CD4-positive, alpha-beta T cell (primary cell): Measurements from ENCODE around the gene IFI27L1. TPM values are rescaled to one million over a fixed set of nuclear protein-coding genes. Genes with fewer than 3 reads are reported as not detected.

Source experiments
- ATAC-seq: fragments of 200-7000 bp; cut with Tn5 transposase; one replicate; pipeline ENCODE4 v1.10.0; 2022; ENCODE audit warnings: mild to moderate bottlenecking; ENCODE audit not compliant: poor library complexity
- CTCF ChIA-PET: fragments of 350-600 bp; sonication (Branson Sonifier 250); formaldehyde crosslinking; loops from one replicate; lab custom pipeline; 2021; ENCODE audit warnings: antibody characterized with exemption, inconsistent platforms; lab: Charles Lee
- POLR2A ChIA-PET: fragments of 350-600 bp; sonication (Branson Sonifier 250); formaldehyde crosslinking; loops from one replicate; lab custom pipeline; 2021; ENCODE audit warnings: antibody characterized with exemption, inconsistent platforms; lab: Charles Lee
- DNase-seq, 14 experiments: peaks; one replicate each; pipeline ENCODE4 v3.0.0-alpha.2; 2013 to 2020; ENCODE audit warnings: mixed read lengths in 2 of 14
- H3K27ac ChIP-seq, 2 donors: one replicate each; pipeline versions ENCODE4 v1.5.1 to v1.7.0; 2013; ENCODE audit warnings: low read length in 2 of 2, low read depth in 1 of 2, mild to moderate bottlenecking in 1 of 2
- H3K27me3 ChIP-seq, 2 experiments: 1 replicate in 1 of 2; 2 replicates in 1 of 2; pipeline versions ENCODE4 v1.6.1 to v1.7.0; 2013; ENCODE audit warnings: low read length in 2 of 2, control low read depth in 1 of 2, mild to moderate bottlenecking in 1 of 2, moderate library complexity in 1 of 2; ENCODE audit not compliant: insufficient read depth in 2 of 2, control insufficient read depth in 1 of 2
- H3K36me3 ChIP-seq: one replicate; pipeline ENCODE4 v1.6.1; 2013; ENCODE audit warnings: low read length, control low read depth; ENCODE audit not compliant: insufficient read depth
- H3K4me1 ChIP-seq: one replicate; pipeline ENCODE4 v1.6.1; 2013; ENCODE audit warnings: low read length, control low read depth; ENCODE audit not compliant: insufficient read depth
- H3K4me3 ChIP-seq: one replicate; pipeline ENCODE4 v1.5.1; 2013; ENCODE audit warnings: mild to moderate bottlenecking, low read length, moderate library complexity
- H3K9me3 ChIP-seq, 2 experiments: 1 replicate in 1 of 2; 2 replicates in 1 of 2; pipeline versions ENCODE4 v1.6.1 to v1.7.0; 2013; ENCODE audit warnings: low read length in 2 of 2, mild to moderate bottlenecking in 2 of 2, control low read depth in 1 of 2, moderate library complexity in 1 of 2; ENCODE audit not compliant: control insufficient read depth in 1 of 2, insufficient read depth in 1 of 2
- H3K27ac Mint-ChIP-seq: one replicate; pipeline ENCODE4 v1.8.0; 2020; ENCODE audit warnings: mixed read lengths
- H3K27me3 Mint-ChIP-seq: one replicate; pipeline ENCODE4 v1.8.0; 2021; ENCODE audit warnings: mixed read lengths
- H3K36me3 Mint-ChIP-seq: one replicate; pipeline ENCODE4 v1.8.0; 2021; ENCODE audit warnings: low read depth, mixed read lengths
- H3K4me1 Mint-ChIP-seq: one replicate; pipeline ENCODE4 v1.8.0; 2021; ENCODE audit warnings: low read depth, mixed read lengths
- H3K4me3 Mint-ChIP-seq: one replicate; pipeline ENCODE4 v1.8.0; 2020; ENCODE audit warnings: mild to moderate bottlenecking, mixed read lengths
- H3K9me3 Mint-ChIP-seq: one replicate; pipeline ENCODE4 v1.8.0; 2020; ENCODE audit warnings: mixed read lengths
- CTCF ChIP-seq: fragments of 200-600 bp; IDR thresholded peaks from one replicate; pipeline ENCODE4 v1.8.0; 2022; ENCODE audit warnings: antibody characterized with exemption, mild to moderate bottlenecking
- intact Hi-C, 2 experiments: fragments of 100-400 bp; cut with DNase I in 1 of 2; cut with micrococcal nuclease in 1 of 2; formaldehyde crosslinking; loops; one replicate each; pipeline versions ENCODE4 v1.15.1 to v1.9.0; 2023 to 2025; cut with DNase I, micrococcal nuclease
- total RNA-seq, 174 experiments: library from RNA in 2 of 174; stranded (reverse) in 2 of 174; gene quantifications; one replicate each; pipeline ENCODE4 v1.2.3 and lab custom pipeline; 2021 to 2026

The IFI27L1 gene
- total RNA-seq, 2 experiments from 2014 or later: 14.1 to 14.3 TPM

DNA sequence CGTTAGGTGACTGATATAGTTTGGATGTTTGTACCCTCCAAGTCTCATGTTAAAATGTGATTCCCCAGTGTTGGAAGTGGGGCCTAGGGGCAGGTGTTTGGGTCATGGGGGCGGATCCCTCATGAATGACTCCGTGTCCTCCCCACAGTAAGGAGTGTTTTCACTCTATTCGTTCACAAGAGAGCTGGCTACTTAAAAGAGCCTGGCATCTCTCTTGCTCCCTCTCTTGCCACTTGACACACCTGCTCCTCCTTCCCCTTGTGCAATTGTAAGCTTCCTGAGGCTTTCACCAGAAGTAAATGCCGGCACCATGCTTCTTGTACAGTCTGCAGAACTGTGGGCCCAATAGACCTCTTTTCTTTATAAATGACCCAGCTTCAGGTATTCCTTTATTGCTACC, 45.7 kb downstream of the IFI27L1 start:
- ChIA-PET CTCF (no interaction called here), POLR2A (no interaction called here)
- intact Hi-C loops: no loop called here
- peaks cover 4% of the 10 kb centered on the region for H3K36me3 Mint-ChIP-seq
- DNase-seq (no peak), ATAC-seq (no peak)
- TF ChIP-seq CTCF: no peak
- H3K9me3 Mint-ChIP-seq: no peaks in the 10 kb centered on the region
- Histone ChIP-seq H3K36me3 (no peaks in the 10 kb centered on the region), H3K4me1 (peaks cover 18% of the 10 kb centered on the region), H3K27ac (no peak overlapping the region), H3K4me3 (no peak overlapping the region), H3K27me3 (no peaks in the 10 kb centered on the region), H3K9me3 (peaks cover 0 to 5% of the 10 kb centered on the region in 2 experiments)
- H3K4me3 Mint-ChIP-seq: no peak overlapping the region
- no peaks in the 10 kb centered on the region for H3K27me3 Mint-ChIP-seq
- H3K4me1 Mint-ChIP-seq: peaks cover 20% of the 10 kb centered on the region
- H3K27ac Mint-ChIP-seq: no peak overlapping the region

- Histone ChIP-seq H3K27ac (no peak overlapping the region), H3K4me1 (peaks cover 18% of the 10 kb centered on the region), H3K36me3 (no peaks in the 10 kb centered on the region), H3K4me3 (no peak overlapping the region), H3K9me3 (peaks cover 0 to 4% of the 10 kb centered on the region in 2 experiments), H3K27me3 (no peaks in the 10 kb centered on the region)
- DNase-seq (no peak), ATAC-seq (no peak)
- ChIA-PET POLR2A (no interaction called here), CTCF (no interaction called here)
- Mint-ChIP-seq H3K27ac (no peak overlapping the region), H3K4me3 (no peak overlapping the region), H3K27me3 (no peaks in the 10 kb centered on the region), H3K36me3 (peaks cover 4% of the 10 kb centered on the region), H3K4me1 (peaks cover 20% of the 10 kb centered on the region), H3K9me3 (no peaks in the 10 kb centered on the region)
- no peak for TF ChIP-seq CTCF
- intact Hi-C loops: no loop called here
These were observed 46.2 kb downstream of the IFI27L1 start for GRCh38 chr14:94127330-94127729.

GRCh38 chr14:94128216-94128839, 47.2 kb downstream of the IFI27L1 start:
- POLR2A ChIA-PET: interaction anchor here (1.2 to 4.7 kb wide), 3 partner anchors 30 to 48 kb away, joined by 4 to 33 read pairs (median 9); partner anchors contain the start of genes DDX24, IFI27L1 and PPP4R4
- DNase-seq: peak in 1 of 14 experiments; percentile 25
- H3K27me3 Mint-ChIP-seq: no peaks in the 10 kb centered on the region
- ATAC-seq: no peak
- peak overlapping the region; percentile 45 for H3K27ac Mint-ChIP-seq
- Histone ChIP-seq H3K4me3 (no peak overlapping the region), H3K9me3 (no peaks in the 10 kb centered on the region), H3K27ac (peak overlapping the region in 1 of 2 donors; percentile 16), H3K4me1 (peaks cover 18% of the 10 kb centered on the region), H3K36me3 (no peaks in the 10 kb centered on the region), H3K27me3 (no peaks in the 10 kb centered on the region)
- no peak for TF ChIP-seq CTCF
- H3K4me1 Mint-ChIP-seq: peaks cover 20% of the 10 kb centered on the region
- H3K36me3 Mint-ChIP-seq: peaks cover 4% of the 10 kb centered on the region
- intact Hi-C loops: loop anchor here in 1 of 2 experiments (2.0 kb wide), 1 partner anchor 46 kb away; no protein-coding TSS in a partner anchor
- H3K4me3 Mint-ChIP-seq: peak overlapping the region; percentile 88
- H3K9me3 Mint-ChIP-seq: no peaks in the 10 kb centered on the region
- CTCF ChIA-PET: interaction anchor here (0.7 to 1.7 kb wide), 3 partner anchors 52 to 188 kb away, joined by 3 to 4 read pairs (median 3); no protein-coding TSS in a partner anchor
